Measurements from ENCODE around the gene OR2G6.
"Not testable (repeated sequence)": the region's sequence is repeated elsewhere in the genome, so short reads cannot be mapped to it uniquely, and the experiment has no call there.

OR2G6 gene

GRCh38 chr1:248507773-248508172 is at the start of gene OR2G6:
TSS of gene OR2G6 (plus strand) at chr1:248508073. CDS start at chr1:248521647, 13,574 bp downstream.
- H4K20me1 ChIP-seq, H3K4me2 ChIP-seq, H3K4me3 ChIP-seq, H3K36me3 ChIP-seq, H3K27ac ChIP-seq, H3K27me3 ChIP-seq, H3K9me3 ChIP-seq, H3K9ac ChIP-seq, H3K4me1 ChIP-seq: not testable (repeated sequence)

GRCh38 chr1:248459117-248459516 is 48.8 kb upstream of the OR2G6 start:
- not testable (repeated sequence) for H3K4me1 ChIP-seq, H3K27ac ChIP-seq, H3K9me3 ChIP-seq, H3K4me3 ChIP-seq, H3K4me2 ChIP-seq, H3K9ac ChIP-seq, H3K36me3 ChIP-seq, H4K20me1 ChIP-seq, H3K27me3 ChIP-seq

- H3K4me2 ChIP-seq = no peak overlapping the region
- H3K27ac ChIP-seq = no peak overlapping the region
- no peaks in the 10 kb centered on the region for H3K4me1 ChIP-seq
- no peaks in the 10 kb centered on the region for H3K9me3 ChIP-seq
- H4K20me1 ChIP-seq = no peaks in the 10 kb centered on the region
- no peak overlapping the region for H3K4me3 ChIP-seq
- no peaks in the 10 kb centered on the region for H3K27me3 ChIP-seq
- no peak for TF ChIP-seq Cebpa-rat (IDR thresholded peaks at IDR 0.05)
- H3K9ac ChIP-seq = no peak overlapping the region
- no peaks in the 10 kb centered on the region for H3K36me3 ChIP-seq
These were observed 36.7 kb upstream of the OR2G6 start for GRCh38 chr1:248471154-248471553.

GRCh38 chr1:248472111-248472510 is 35.8 kb upstream of the OR2G6 start:
- not testable (repeated sequence) for H3K4me1 ChIP-seq, H3K27me3 ChIP-seq, H3K4me2 ChIP-seq, H3K4me3 ChIP-seq, H3K36me3 ChIP-seq, H3K9ac ChIP-seq, H4K20me1 ChIP-seq, H3K27ac ChIP-seq, H3K9me3 ChIP-seq

- H3K36me3 ChIP-seq = not testable (repeated sequence)
These were observed 34.8 kb upstream of the OR2G6 start, which contains the start of gene OR2T3 for GRCh38 chr1:248473051-248473450. TSS of gene OR2T3 (plus strand) at chr1:248473351. CDS start at chr1:248473351, 0 bp downstream.

GRCh38 chr1:248475660-248476059 is 32.2 kb upstream of the OR2G6 start:
- H3K4me3 ChIP-seq, H3K27me3 ChIP-seq, H3K27ac ChIP-seq, H4K20me1 ChIP-seq, H3K4me1 ChIP-seq, H3K36me3 ChIP-seq, H3K9ac ChIP-seq, H3K9me3 ChIP-seq, H3K4me2 ChIP-seq: not testable (repeated sequence)

More at GRCh38 chr1:248473051-248473450, 34.8 kb upstream of the OR2G6 start, which contains the start of gene OR2T3:
- H3K4me3 ChIP-seq, H3K9me3 ChIP-seq, H3K4me1 ChIP-seq, H3K9ac ChIP-seq, H3K4me2 ChIP-seq, H3K27me3 ChIP-seq, H3K27ac ChIP-seq, H4K20me1 ChIP-seq: not testable (repeated sequence)

- not testable (repeated sequence) for H3K4me3 ChIP-seq, H3K36me3 ChIP-seq, H3K27me3 ChIP-seq, H3K4me2 ChIP-seq, H3K4me1 ChIP-seq, H3K9me3 ChIP-seq, H4K20me1 ChIP-seq, H3K9ac ChIP-seq, H3K27ac ChIP-seq
These were observed 25.9 kb upstream of the OR2G6 start for GRCh38 chr1:248481686-248482579.

GRCh38 chr1:248488289-248488688 is 19.6 kb upstream of the OR2G6 start, which contains the start of gene OR2T5:
TSS of gene OR2T5 (plus strand) at chr1:248488589. CDS start at chr1:248488589, 0 bp downstream.
- not testable (repeated sequence) for H3K4me2 ChIP-seq, H3K9me3 ChIP-seq, H4K20me1 ChIP-seq, H3K27ac ChIP-seq, H3K9ac ChIP-seq, H3K27me3 ChIP-seq, H3K36me3 ChIP-seq, H3K4me1 ChIP-seq, H3K4me3 ChIP-seq

GRCh38 chr1:248496661-248497060 is 11.2 kb upstream of the OR2G6 start:
- not testable (repeated sequence) for H3K4me1 ChIP-seq, H3K36me3 ChIP-seq, H3K9ac ChIP-seq, H4K20me1 ChIP-seq, H3K4me2 ChIP-seq, H3K27ac ChIP-seq, H3K27me3 ChIP-seq, H3K9me3 ChIP-seq, H3K4me3 ChIP-seq

- H3K4me3 ChIP-seq, H3K9me3 ChIP-seq, H3K4me1 ChIP-seq, H3K27ac ChIP-seq, H3K27me3 ChIP-seq, H3K36me3 ChIP-seq, H3K9ac ChIP-seq, H4K20me1 ChIP-seq, H3K4me2 ChIP-seq: not testable (repeated sequence)
These were observed 7.4 kb upstream of the OR2G6 start for GRCh38 chr1:248500305-248501035.

GRCh38 chr1:248510217-248510616 is 2.3 kb downstream of the OR2G6 start:
- H4K20me1 ChIP-seq, H3K27me3 ChIP-seq, H3K4me1 ChIP-seq, H3K9ac ChIP-seq, H3K27ac ChIP-seq, H3K9me3 ChIP-seq, H3K36me3 ChIP-seq, H3K4me3 ChIP-seq, H3K4me2 ChIP-seq: not testable (repeated sequence)

All from BLaER1 (cell line).